ENCODE results near the gene ICAM2. TPM values are rescaled to one million over a fixed set of nuclear protein-coding genes. Genes with fewer than 3 reads are reported as not detected.
A peak's percentile ranks its signal among the peaks of the same experiment; 100 is the strongest.

Gene ICAM2
- total RNA-seq, 2 experiments from 2014 or later = 65.0 to 66.7 TPM

- peaks cover 10% of the 10 kb centered on the region for H3K4me1 Mint-ChIP-seq (ENCODE audit: low read depth)
- H3K4me3 Mint-ChIP-seq = no peak overlapping the region
- H3K27me3 Mint-ChIP-seq = no peaks in the 10 kb centered on the region
- intact Hi-C loops (cut with micrococcal nuclease) = no loop called here
- H3K9me3 Mint-ChIP-seq = no peaks in the 10 kb centered on the region
- CTCF ChIA-PET = interaction anchor here (0.7 to 4.1 kb wide), 9 partner anchors 8 to 124 kb away, joined by 3 to 31 read pairs (median 4); partner anchors contain the start of genes GH1 and ICAM2
- no peak for DNase-seq
- H3K36me3 Mint-ChIP-seq = peaks cover 52% of the 10 kb centered on the region
- no peak overlapping the region for H3K27ac Mint-ChIP-seq
- POLR2A ChIA-PET = interaction anchor here (1.2 to 1.4 kb wide), 2 partner anchors 18 to 103 kb away, joined by 3 to 7 read pairs; no protein-coding TSS in a partner anchor
These were observed 22.5 kb upstream of the ICAM2 start for GRCh38 chr17:64042700-64043485.

DNA sequence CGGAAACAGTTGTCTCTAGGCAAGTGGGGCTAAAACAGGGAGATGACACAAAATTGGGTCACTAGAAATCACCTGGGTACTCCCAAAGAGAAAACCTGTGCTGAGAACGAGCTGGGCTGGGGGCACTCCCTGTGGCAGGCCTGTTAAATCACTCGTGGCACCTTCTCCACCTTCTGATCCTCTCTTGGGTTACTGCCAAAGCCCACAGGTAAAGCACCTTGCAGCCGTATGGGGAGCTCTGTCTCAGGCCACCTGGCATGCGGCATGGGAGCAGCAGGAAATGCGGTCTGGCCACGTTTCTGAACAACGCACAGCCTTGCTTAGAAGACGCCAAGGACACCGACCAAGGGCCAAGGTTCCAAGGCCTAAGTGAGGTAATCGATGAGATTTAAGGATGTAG lies 21.5 kb upstream of the ICAM2 start:
- POLR2A ChIA-PET = interaction anchor here (0.9 to 1.4 kb wide), 3 partner anchors 19 to 104 kb away, joined by 3 to 7 read pairs (median 3); no protein-coding TSS in a partner anchor
- H3K4me3 Mint-ChIP-seq = no peak overlapping the region
- H3K27ac Mint-ChIP-seq = peak overlapping the region; percentile 47
- intact Hi-C loops (cut with micrococcal nuclease) = no loop called here
- peaks cover 10% of the 10 kb centered on the region for H3K4me1 Mint-ChIP-seq (ENCODE audit: low read depth)
- H3K27me3 Mint-ChIP-seq = no peaks in the 10 kb centered on the region
- no peak for DNase-seq
- CTCF ChIA-PET = interaction anchor here (0.7 to 4.1 kb wide), 10 partner anchors 9 to 193 kb away, joined by 3 to 31 read pairs (median 4); partner anchors contain the start of genes GH1 and ICAM2
- H3K9me3 Mint-ChIP-seq = no peaks in the 10 kb centered on the region
- H3K36me3 Mint-ChIP-seq = peaks cover 49% of the 10 kb centered on the region

DNA sequence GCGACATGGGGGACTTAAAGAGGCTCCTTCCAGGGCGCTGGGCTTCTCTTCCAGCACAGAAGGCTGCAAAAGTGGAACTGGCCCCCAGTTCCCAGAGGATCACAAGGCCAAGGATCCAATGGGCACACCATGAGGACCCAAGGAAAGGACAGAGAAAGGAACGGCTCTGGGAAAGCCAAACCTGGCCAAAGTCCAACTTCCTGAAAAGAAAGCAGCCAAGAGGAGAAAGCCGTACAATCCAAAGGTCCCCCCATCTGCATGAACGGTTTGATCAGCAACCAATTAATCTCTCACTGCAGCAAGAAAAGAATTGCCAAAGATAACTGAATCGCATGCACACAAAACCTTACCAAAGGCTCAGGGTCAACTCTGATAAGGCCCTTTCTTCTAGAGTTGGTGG lies 19.8 kb upstream of the ICAM2 start:
- no peak overlapping the region for H3K27ac Mint-ChIP-seq
- CTCF ChIA-PET = interaction anchor here (1.5 to 4.1 kb wide), 2 partner anchors 11 to 191 kb away, joined by 3 to 31 read pairs; no protein-coding TSS in a partner anchor
- H3K4me3 Mint-ChIP-seq = no peak overlapping the region
- peaks cover 38% of the 10 kb centered on the region for H3K36me3 Mint-ChIP-seq
- H3K9me3 Mint-ChIP-seq = no peaks in the 10 kb centered on the region
- no peak for DNase-seq
- peaks cover 10% of the 10 kb centered on the region for H3K4me1 Mint-ChIP-seq (ENCODE audit: low read depth)
- POLR2A ChIA-PET = no interaction called here
- H3K27me3 Mint-ChIP-seq = no peaks in the 10 kb centered on the region
- intact Hi-C loops (cut with micrococcal nuclease) = no loop called here

DNA sequence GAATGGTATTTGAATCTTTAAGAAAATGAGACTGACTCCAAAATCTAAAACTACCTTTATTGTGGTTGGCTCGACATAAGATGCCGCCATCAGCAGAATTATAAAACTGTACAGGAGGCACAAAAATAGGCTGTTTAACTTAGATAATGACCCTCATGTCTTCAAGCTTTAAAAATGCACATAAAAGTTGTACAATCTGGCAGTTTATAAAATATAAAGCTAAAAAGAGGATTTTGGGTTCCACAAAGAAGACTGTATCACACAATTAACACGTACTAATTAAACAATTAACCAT lies 18.6 kb upstream of the ICAM2 start:
- Mint-ChIP-seq H3K27me3 (no peaks in the 10 kb centered on the region), H3K36me3 (peaks cover 28% of the 10 kb centered on the region), H3K4me1 (ENCODE audit: low read depth) (peaks cover 10% of the 10 kb centered on the region), H3K27ac (no peak overlapping the region), H3K9me3 (no peaks in the 10 kb centered on the region), H3K4me3 (no peak overlapping the region)
- POLR2A ChIA-PET = no interaction called here
- CTCF ChIA-PET = interaction anchor here (0.7 to 2.1 kb wide), 4 partner anchors 10 to 94 kb away, joined by 3 to 15 read pairs (median 4); no protein-coding TSS in a partner anchor
- intact Hi-C loops (cut with micrococcal nuclease) = no loop called here
- DNase-seq = no peak

DNA sequence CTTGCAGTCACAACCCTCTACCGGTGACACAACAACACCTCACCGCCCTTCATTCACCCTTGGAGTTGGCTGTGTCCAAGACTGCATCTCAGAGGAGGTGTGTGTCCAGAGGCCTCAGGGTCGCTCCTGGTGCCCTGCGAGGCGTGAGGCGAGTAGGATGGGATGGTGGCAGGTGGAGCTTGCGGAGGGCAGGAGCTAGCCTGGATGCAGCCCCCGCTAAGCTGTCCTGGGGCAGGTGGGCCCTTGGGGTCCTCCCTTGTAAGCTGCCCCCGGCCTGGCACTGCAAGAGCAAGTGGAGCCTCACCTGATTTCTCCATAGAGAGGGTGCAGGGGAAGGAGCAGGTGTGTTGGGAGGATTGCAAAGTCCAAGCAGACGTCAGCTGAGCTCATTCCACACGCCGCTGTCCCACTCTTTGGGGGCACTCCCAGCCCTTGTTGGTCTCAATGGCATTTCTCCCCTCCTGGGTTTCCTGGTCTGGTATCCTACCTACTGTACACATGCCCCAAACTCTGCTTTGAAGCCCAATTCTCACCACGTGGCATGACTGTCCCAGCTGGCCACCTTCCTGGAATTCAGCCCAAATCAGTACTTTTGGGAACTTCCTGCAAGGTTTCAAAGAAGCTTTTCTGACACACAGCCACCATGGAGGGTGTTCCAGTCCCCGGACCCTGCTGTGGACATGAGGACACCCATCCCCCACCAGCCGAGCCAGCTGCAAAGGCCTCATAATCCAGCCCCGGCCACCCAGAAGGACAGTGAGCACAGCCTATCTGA lies 18.1 kb upstream of the ICAM2 start:
- peaks cover 23% of the 10 kb centered on the region for H3K36me3 Mint-ChIP-seq
- H3K4me3 Mint-ChIP-seq = no peak overlapping the region
- no peaks in the 10 kb centered on the region for H3K27me3 Mint-ChIP-seq
- intact Hi-C loops (cut with micrococcal nuclease) = no loop called here
- ChIA-PET CTCF (interaction anchor here (0.7 to 2.1 kb wide), 4 partner anchors 9 to 95 kb away, joined by 3 to 15 read pairs (median 4); no protein-coding TSS in a partner anchor), POLR2A (no interaction called here)
- H3K9me3 Mint-ChIP-seq = no peaks in the 10 kb centered on the region
- DNase-seq = no peak
- no peak overlapping the region for H3K27ac Mint-ChIP-seq
- H3K4me1 Mint-ChIP-seq (ENCODE audit: low read depth) = peaks cover 10% of the 10 kb centered on the region

- Mint-ChIP-seq H3K36me3 (peaks cover 20% of the 10 kb centered on the region), H3K27ac (no peak overlapping the region), H3K4me3 (no peak overlapping the region), H3K9me3 (no peaks in the 10 kb centered on the region), H3K27me3 (no peaks in the 10 kb centered on the region), H3K4me1 (ENCODE audit: low read depth) (peaks cover 10% of the 10 kb centered on the region)
- intact Hi-C loops (cut with micrococcal nuclease) = no loop called here
- ChIA-PET POLR2A (no interaction called here), CTCF (interaction anchor here (2.1 kb wide), 1 partner anchor 9 kb away, joined by 15 read pairs; no protein-coding TSS in a partner anchor)
- DNase-seq = no peak
These were observed 17.4 kb upstream of the ICAM2 start for GRCh38 chr17:64037802-64038201.

DNA sequence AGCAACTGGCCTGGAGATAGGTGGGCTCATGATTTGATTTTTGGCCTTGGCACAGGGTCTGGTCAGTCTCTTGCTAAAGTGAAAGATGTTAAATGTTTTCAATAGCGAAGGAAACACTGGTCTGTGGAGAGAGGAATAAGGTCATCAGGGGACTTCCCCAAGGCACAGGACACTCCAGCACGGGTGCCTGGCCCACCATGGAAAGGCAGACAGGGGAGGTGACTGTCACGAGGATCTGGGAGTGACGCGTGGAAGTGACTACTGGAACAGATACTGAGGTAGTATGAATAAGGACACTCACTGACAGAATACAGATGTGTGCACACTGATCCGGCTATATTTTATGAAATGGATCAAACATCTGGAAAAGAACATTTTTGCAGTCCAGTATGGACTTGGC lies 16.7 kb upstream of the ICAM2 start:
- Mint-ChIP-seq H3K4me1 (ENCODE audit: low read depth) (peaks cover 7% of the 10 kb centered on the region), H3K27ac (no peak overlapping the region), H3K27me3 (no peaks in the 10 kb centered on the region), H3K36me3 (peaks cover 18% of the 10 kb centered on the region), H3K4me3 (no peak overlapping the region), H3K9me3 (no peaks in the 10 kb centered on the region)
- CTCF ChIA-PET = no interaction called here
- POLR2A ChIA-PET = no interaction called here
- no peak for DNase-seq
- intact Hi-C loops (cut with micrococcal nuclease) = no loop called here

DNA sequence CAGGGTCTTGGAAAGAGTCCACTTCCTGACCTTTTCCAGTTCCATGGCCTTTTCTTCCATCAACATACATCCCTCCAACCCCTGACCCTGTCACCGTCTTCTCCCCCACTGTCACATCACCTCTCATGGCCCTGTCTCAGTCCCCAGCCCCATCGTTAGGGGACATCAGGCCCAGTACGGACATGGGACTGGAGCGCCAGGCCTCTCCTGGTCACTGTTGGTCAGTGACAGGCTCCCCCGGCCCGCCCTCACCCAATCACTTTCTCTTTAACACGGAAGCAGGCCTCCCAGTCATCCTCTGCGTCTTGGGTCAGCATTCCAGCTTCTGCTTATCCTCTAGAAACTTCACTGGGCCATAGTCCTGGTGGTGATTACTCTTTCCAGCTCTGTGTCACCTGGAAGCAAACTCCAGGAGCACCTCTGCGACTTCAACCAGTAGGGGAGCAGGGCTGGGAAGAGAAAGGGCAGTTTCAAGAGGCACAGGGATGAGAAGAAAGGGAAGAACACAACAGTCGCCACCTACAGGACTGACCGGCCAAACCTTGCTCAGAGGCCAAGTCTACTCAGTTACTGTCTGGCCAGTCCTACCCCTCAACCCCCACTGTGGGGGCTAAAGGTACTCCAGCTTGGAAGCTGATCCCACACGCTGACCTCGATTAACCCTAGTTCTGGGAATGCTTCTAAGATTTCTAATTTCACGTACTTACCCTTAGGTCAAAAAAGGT lies 15.9 kb upstream of the ICAM2 start:
- no peaks in the 10 kb centered on the region for H3K9me3 Mint-ChIP-seq
- H3K4me1 Mint-ChIP-seq (ENCODE audit: low read depth) = peaks cover under 1% of the 10 kb centered on the region
- H3K27ac Mint-ChIP-seq = peak overlapping the region; percentile 28
- DNase-seq = no peak
- no peak overlapping the region for H3K4me3 Mint-ChIP-seq
- intact Hi-C loops (cut with micrococcal nuclease) = no loop called here
- H3K36me3 Mint-ChIP-seq = peaks cover 11% of the 10 kb centered on the region
- ChIA-PET POLR2A (no interaction called here), CTCF (no interaction called here)
- H3K27me3 Mint-ChIP-seq = no peaks in the 10 kb centered on the region

GRCh38 chr17:64032081-64032480 lies 11.6 kb upstream of the ICAM2 start:
- no peaks in the 10 kb centered on the region for H3K9me3 Mint-ChIP-seq
- H3K27me3 Mint-ChIP-seq = no peaks in the 10 kb centered on the region
- peaks cover 5% of the 10 kb centered on the region for H3K36me3 Mint-ChIP-seq
- POLR2A ChIA-PET = no interaction called here
- H3K27ac Mint-ChIP-seq = no peak overlapping the region
- DNase-seq = no peak
- intact Hi-C loops (cut with micrococcal nuclease) = no loop called here
- H3K4me1 Mint-ChIP-seq (ENCODE audit: low read depth) = peaks cover 14% of the 10 kb centered on the region
- CTCF ChIA-PET = interaction anchor here (14.4 kb wide), 1 partner anchor 99 kb away, joined by 583 read pairs; the partner anchor contains the start of gene ERN1
- no peak overlapping the region for H3K4me3 Mint-ChIP-seq

GRCh38 chr17:64028874-64029464 lies 8.5 kb upstream of the ICAM2 start:
- Mint-ChIP-seq H3K27ac (no peak overlapping the region), H3K36me3 (no peaks in the 10 kb centered on the region), H3K9me3 (no peaks in the 10 kb centered on the region), H3K4me1 (ENCODE audit: low read depth) (peaks cover 39% of the 10 kb centered on the region), H3K27me3 (no peaks in the 10 kb centered on the region), H3K4me3 (no peak overlapping the region)
- intact Hi-C loops (cut with micrococcal nuclease) = loop anchor here (1.0 to 10.0 kb wide), 6 partner anchors 97 to 284 kb away; partner anchors contain the start of genes CD79B, CSH1, STRADA and TEX2
- DNase-seq = peak; percentile 81
- ChIA-PET POLR2A (interaction anchor here (0.8 to 2.9 kb wide), 5 partner anchors 9 to 117 kb away, joined by 3 to 14 read pairs (median 6); partner anchors contain the start of genes ERN1 and ICAM2), CTCF (interaction anchor here (0.6 to 14.4 kb wide), 54 partner anchors 10 to 253 kb away, joined by 3 to 583 read pairs (median 6); partner anchors contain the start of genes CD79B, CSHL1, ERN1 and GH1)

GRCh38 chr17:64025732-64026294 lies 5.4 kb upstream of the ICAM2 start:
- intact Hi-C loops (cut with micrococcal nuclease) = loop anchor here (1.0 to 10.0 kb wide), 10 partner anchors 28 to 281 kb away; partner anchors contain the start of genes CD79B, CSH1, ERN1 and PRR29
- H3K4me1 Mint-ChIP-seq (ENCODE audit: low read depth) = peaks cover 67% of the 10 kb centered on the region
- H3K36me3 Mint-ChIP-seq = no peaks in the 10 kb centered on the region
- ChIA-PET CTCF (interaction anchor here (0.6 to 14.4 kb wide), 41 partner anchors 9 to 213 kb away, joined by 3 to 583 read pairs (median 6); partner anchors contain the start of genes CD79B, ERN1, GH1 and PRR29), POLR2A (interaction anchor here (1.3 to 7.5 kb wide), 8 partner anchors 9 to 121 kb away, joined by 3 to 85 read pairs (median 6); partner anchors contain the start of genes ERN1, GH1 and PRR29)
- peak; percentile 95 for DNase-seq
- H3K4me3 Mint-ChIP-seq = peak overlapping the region; percentile 81
- H3K27me3 Mint-ChIP-seq = no peaks in the 10 kb centered on the region
- H3K9me3 Mint-ChIP-seq = no peaks in the 10 kb centered on the region
- H3K27ac Mint-ChIP-seq = peak overlapping the region; percentile 98

Measured in activated CD4-positive, alpha-beta memory T cell treated with anti-CD3 and anti-CD28 coated beads for 36 hours (primary cell).